Esophagus squamous epithelium (tissue), 5 donors: ENCODE data around the gene CD248. TPM values are rescaled to one million over a fixed set of nuclear protein-coding genes. Genes with fewer than 3 reads are reported as not detected.
"Not testable (repeated sequence)": the region's sequence is repeated elsewhere in the genome, so short reads cannot be mapped to it uniquely, and the experiment has no call there.

Experiments
- DNase-seq: peaks from one replicate; lab custom pipeline; 2025; lab: John Stamatoyannopoulos, UW
- H3K27ac ChIP-seq, 4 donors: fragments of 200-600 bp; sonication (generic); one replicate each; pipeline ENCODE4 v1.5.1; 2016 to 2019; ENCODE audit warnings: mild to moderate bottlenecking in 1 of 4
- H3K27me3 ChIP-seq, 4 donors: fragments of 200-600 bp; sonication (generic); 1 replicate in 3 of 4; 2 replicates in 1 of 4; pipeline versions ENCODE4 v1.5.1 to v1.6.0; 2017 to 2021; ENCODE audit warnings: antibody characterized with exemption in 1 of 4
- H3K36me3 ChIP-seq, 3 donors: fragments of 200-600 bp; sonication (generic); one replicate each; pipeline ENCODE4 v1.5.1; 2016 to 2019
- H3K4me1 ChIP-seq, 3 donors: fragments of 200-600 bp; sonication (generic); one replicate each; pipeline ENCODE4 v1.5.1; 2017 to 2019
- H3K4me3 ChIP-seq, 4 donors: fragments of 200-600 bp; sonication (generic); 1 replicate in 3 of 4; 2 replicates in 1 of 4; pipeline ENCODE4 v1.5.1; 2016 to 2019; ENCODE audit warnings: mild to moderate bottlenecking in 2 of 4, moderate library complexity in 1 of 4
- H3K9me3 ChIP-seq, 3 donors: fragments of 200-600 bp; sonication (generic); one replicate each; pipeline ENCODE4 v1.5.1; 2016 to 2019
- CTCF ChIP-seq, 6 experiments: fragments of 450-650 bp in 4 of 6; fragments of 200-600 bp in 2 of 6; sonication (generic) in 2 of 6; IDR thresholded peaks; one replicate each; pipeline ENCODE4 v1.5.1; 2016 to 2019; ENCODE audit warnings: antibody characterized with exemption in 6 of 6, mild to moderate bottlenecking in 4 of 6, moderate library complexity in 4 of 6
- POLR2A ChIP-seq, 4 donors: fragments of 450-650 bp; IDR thresholded peaks; one replicate each; pipeline ENCODE4 v1.6.1; 2017; ENCODE audit warnings: antibody characterized with exemption in 4 of 4, mild to moderate bottlenecking in 4 of 4, moderate library complexity in 3 of 4
- WGBS, 2 donors: methylation state at CpG; one replicate each; pipeline ENCODE4 v1.1.5; 2018; 5-methylcytosine and 5-hydroxymethylcytosine counted together
- intact Hi-C: fragments of 100-400 bp; cut with DNase I; formaldehyde crosslinking; loops from one replicate; pipeline ENCODE4 v1.15.0; 2022
- total RNA-seq, 4 donors: library from RNA; depleted of rRNA; stranded (reverse); fragments of >200 nt; gene quantifications; one replicate each; pipeline ENCODE4 v1.1.0, GENCODE V29; 2016
- donor health status: DM: yes; HTN: yes; CAD: no.

CD248 gene
- total RNA-seq, 4 donors from 2014 or later = 1.9 to 13.2 (median 6.1) TPM

- intact Hi-C loops = loop anchor here (10.0 kb wide), 1 partner anchor 56 kb away; no protein-coding TSS in a partner anchor
- WGBS, 2 donors = 88% methylated on average over 3 of the region's 14 CpGs; no CpG with 5 or more reads in 1 of the 2 donors
- TF ChIP-seq POLR2A (IDR thresholded peaks at IDR 0.05) (no peak), CTCF (IDR thresholded peaks at IDR 0.05) (no peak)
- Histone ChIP-seq H3K27me3 (peaks cover 0 to 6% (median 0%) of the 10 kb centered on the region in 4 donors), H3K36me3 (peaks cover 8 to 41% (median 11%) of the 10 kb centered on the region in 3 donors), H3K9me3 (no peaks in the 10 kb centered on the region), H3K4me3 (no peak overlapping the region), H3K27ac (no peak overlapping the region), H3K4me1 (peaks cover 8 to 28% (median 11%) of the 10 kb centered on the region in 3 donors)
- DNase-seq = no peak
Observed at GRCh38 chr11:66280428-66280827, 36.4 kb downstream of the CD248 start.

- 69 to 78% methylated on average over 15 of the region's 15 CpGs for WGBS, 2 donors
- Histone ChIP-seq H3K27me3 (peaks cover 0 to 6% (median 0%) of the 10 kb centered on the region in 4 donors), H3K27ac (no peak overlapping the region), H3K4me1 (peaks cover 8 to 35% (median 11%) of the 10 kb centered on the region in 3 donors), H3K9me3 (no peaks in the 10 kb centered on the region), H3K4me3 (no peak overlapping the region), H3K36me3 (peaks cover 13 to 41% (median 24%) of the 10 kb centered on the region in 3 donors)
- TF ChIP-seq POLR2A (IDR thresholded peaks at IDR 0.05) = no peak
- TF ChIP-seq CTCF (IDR thresholded peaks at IDR 0.05) = no peak
- no peak for DNase-seq
- intact Hi-C loops = no loop called here
Observed at GRCh38 chr11:66279092-66279734, 37.6 kb downstream of the CD248 start.

- Histone ChIP-seq H3K27ac (no peak overlapping the region), H3K36me3 (peaks cover 20 to 41% (median 30%) of the 10 kb centered on the region in 3 donors), H3K4me1 (peaks cover 8 to 42% (median 11%) of the 10 kb centered on the region in 3 donors), H3K27me3 (peaks cover 0 to 6% (median 0%) of the 10 kb centered on the region in 4 donors), H3K4me3 (peak overlapping the region in 2 of 4 donors; percentile 39 to 65), H3K9me3 (no peaks in the 10 kb centered on the region)
- no peak for TF ChIP-seq POLR2A (IDR thresholded peaks at IDR 0.05)
- no peak for TF ChIP-seq CTCF (IDR thresholded peaks at IDR 0.05)
- no peak for DNase-seq
- 2 to 4% methylated on average over 9 to 19 of the region's 45 CpGs for WGBS, 2 donors
- intact Hi-C loops = no loop called here
Observed at GRCh38 chr11:66278363-66279091, 38.3 kb downstream of the CD248 start.

GRCh38 chr11:66277471-66278362 is 39.1 kb downstream of the CD248 start, which contains the start of gene CNIH2:
Gene CNIH2, plus strand, starts transcription at chr11:66278175. Its CDS starts 282 bp downstream, at chr11:66278457.
- 0 to 22% methylated on average over 1 to 3 of the region's 84 CpGs for WGBS, 2 donors
- H3K4me3 ChIP-seq = peak within 1 kb of the TSS in 3 of 4 donors; percentile 28 to 65 (median 39)
- no peak for DNase-seq

DNA sequence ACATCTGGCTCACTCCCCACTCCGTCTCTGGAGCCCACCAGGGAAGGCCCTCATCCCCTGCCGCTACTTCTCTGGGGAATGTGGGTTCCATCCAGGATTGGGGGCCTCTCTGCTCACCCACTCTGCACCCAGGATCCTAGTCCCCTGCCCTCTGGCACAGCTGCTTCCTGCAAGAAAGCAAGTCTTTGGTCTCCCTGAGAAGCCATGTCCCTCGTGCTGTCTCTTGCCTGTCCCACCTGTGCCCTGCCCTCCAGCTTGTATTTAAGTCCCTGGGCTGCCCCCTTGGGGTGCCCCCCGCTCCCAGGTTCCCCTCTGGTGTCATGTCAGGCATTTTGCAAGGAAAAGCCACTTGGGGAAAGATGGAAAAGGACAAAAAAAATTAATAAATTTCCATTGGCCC is 39.8 kb downstream of the CD248 start:
- 59 to 86% methylated on average over 2 to 4 of the region's 4 CpGs for WGBS, 2 donors
- H3K4me3 ChIP-seq, H3K27me3 ChIP-seq, H3K27ac ChIP-seq, DNase-seq, H3K9me3 ChIP-seq, intact Hi-C loops: not testable (repeated sequence)
- peaks cover 4 to 44% (median 11%) of the 10 kb centered on the region in 3 donors for H3K4me1 ChIP-seq
- peaks cover 34 to 51% (median 36%) of the 10 kb centered on the region in 3 donors for H3K36me3 ChIP-seq

More at GRCh38 chr11:66277471-66278362, 39.1 kb downstream of the CD248 start, which contains the start of gene CNIH2:
- Histone ChIP-seq H3K9me3 (no peaks in the 10 kb centered on the region), H3K27ac (peak within 1 kb of the TSS in 3 of 4 donors; percentile 45 to 62 (median 52)), H3K36me3 (peaks cover 28 to 45% (median 36%) of the 10 kb centered on the region in 3 donors), H3K27me3 (peaks cover 0 to 6% (median 0%) of the 10 kb centered on the region in 4 donors), H3K4me1 (peaks cover 6 to 46% (median 11%) of the 10 kb centered on the region in 3 donors)
- no peak for TF ChIP-seq CTCF (IDR thresholded peaks at IDR 0.05)
- no peak for TF ChIP-seq POLR2A (IDR thresholded peaks at IDR 0.05)
- intact Hi-C loops = no loop called here

DNA sequence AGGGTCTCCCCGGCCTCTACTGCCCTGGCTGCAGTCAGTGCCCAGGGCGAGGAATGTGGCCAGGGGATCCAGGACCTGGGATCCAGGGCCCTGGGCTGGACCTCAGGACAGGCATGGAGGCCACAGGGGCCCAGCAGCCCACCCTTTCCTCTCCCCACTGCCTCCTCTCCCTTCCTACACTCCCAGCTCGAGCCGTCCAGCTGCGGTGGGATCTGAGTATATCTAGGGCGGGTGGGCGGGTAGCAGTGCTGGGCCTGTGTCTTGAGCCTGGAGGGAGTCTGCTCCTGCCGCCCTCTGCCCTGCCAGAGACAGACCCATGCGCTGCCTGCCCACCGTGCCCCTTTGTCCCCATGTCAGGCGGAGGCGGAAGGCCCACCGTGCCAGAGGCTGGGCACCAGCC is 40.2 kb downstream of the CD248 start:
- H3K9me3 ChIP-seq, H3K4me3 ChIP-seq, H3K27ac ChIP-seq, H3K27me3 ChIP-seq, DNase-seq, intact Hi-C loops: not testable (repeated sequence)
- H3K4me1 ChIP-seq = peaks cover 4 to 45% (median 11%) of the 10 kb centered on the region in 3 donors
- H3K36me3 ChIP-seq = peaks cover 36 to 56% (median 37%) of the 10 kb centered on the region in 3 donors
- WGBS, 2 donors = 64 to 78% methylated on average over 9 to 12 of the region's 13 CpGs
